Parathyroid adenoma (tissue), 2 donors: ENCODE measurements around the gene C11orf24.

ENCODE experiments used
- H2AFZ ChIP-seq: fragments of 300-600 bp; sonication (generic); one replicate; pipeline ENCODE4 v1.7.0; 2017; ENCODE audit warnings: antibody characterized with exemption, mild to moderate bottlenecking
- H3K27ac ChIP-seq: fragments of 300-600 bp; sonication (generic); one replicate; pipeline ENCODE4 v1.7.0; 2017
- H3K27me3 ChIP-seq: fragments of 300-600 bp; sonication (generic); one replicate; pipeline ENCODE4 v1.7.0; 2017; ENCODE audit warnings: low read length; ENCODE audit not compliant: control insufficient read depth, insufficient read depth
- H3K36me3 ChIP-seq: fragments of 300-600 bp; sonication (generic); one replicate; pipeline ENCODE4 v1.7.0; 2017; ENCODE audit warnings: low read length; ENCODE audit not compliant: control insufficient read depth, insufficient read depth
- H3K4me1 ChIP-seq: fragments of 300-600 bp; sonication (generic); one replicate; pipeline ENCODE4 v1.7.0; 2017; ENCODE audit warnings: control low read depth
- H3K4me2 ChIP-seq: fragments of 300-600 bp; sonication (generic); one replicate; pipeline ENCODE4 v1.7.0; 2017; ENCODE audit warnings: low read length
- H3K4me3 ChIP-seq: fragments of 300-600 bp; sonication (generic); one replicate; pipeline ENCODE4 v1.7.0; 2017; ENCODE audit warnings: low read depth, low read length
- H3K79me2 ChIP-seq: fragments of 300-600 bp; sonication (generic); one replicate; pipeline ENCODE4 v1.7.0; 2017; ENCODE audit warnings: control low read depth
- H3K9ac ChIP-seq: fragments of 300-600 bp; sonication (generic); one replicate; pipeline ENCODE4 v1.7.0; 2017; ENCODE audit warnings: mild to moderate bottlenecking
- H3K9me3 ChIP-seq: fragments of 300-600 bp; sonication (generic); one replicate; pipeline ENCODE4 v1.7.0; 2017; ENCODE audit warnings: low read length; ENCODE audit not compliant: control insufficient read depth
- TF ChIP-seq, protein P1 (sequence below): fragments of 300-600 bp; sonication (generic); IDR thresholded peaks from one replicate; pipeline ENCODE4 v1.7.0; 2017; ENCODE audit warnings: antibody characterized with exemption, mild to moderate bottlenecking
- donor health status: primary hyperparathyroidism.

The C11orf24 gene

DNA sequence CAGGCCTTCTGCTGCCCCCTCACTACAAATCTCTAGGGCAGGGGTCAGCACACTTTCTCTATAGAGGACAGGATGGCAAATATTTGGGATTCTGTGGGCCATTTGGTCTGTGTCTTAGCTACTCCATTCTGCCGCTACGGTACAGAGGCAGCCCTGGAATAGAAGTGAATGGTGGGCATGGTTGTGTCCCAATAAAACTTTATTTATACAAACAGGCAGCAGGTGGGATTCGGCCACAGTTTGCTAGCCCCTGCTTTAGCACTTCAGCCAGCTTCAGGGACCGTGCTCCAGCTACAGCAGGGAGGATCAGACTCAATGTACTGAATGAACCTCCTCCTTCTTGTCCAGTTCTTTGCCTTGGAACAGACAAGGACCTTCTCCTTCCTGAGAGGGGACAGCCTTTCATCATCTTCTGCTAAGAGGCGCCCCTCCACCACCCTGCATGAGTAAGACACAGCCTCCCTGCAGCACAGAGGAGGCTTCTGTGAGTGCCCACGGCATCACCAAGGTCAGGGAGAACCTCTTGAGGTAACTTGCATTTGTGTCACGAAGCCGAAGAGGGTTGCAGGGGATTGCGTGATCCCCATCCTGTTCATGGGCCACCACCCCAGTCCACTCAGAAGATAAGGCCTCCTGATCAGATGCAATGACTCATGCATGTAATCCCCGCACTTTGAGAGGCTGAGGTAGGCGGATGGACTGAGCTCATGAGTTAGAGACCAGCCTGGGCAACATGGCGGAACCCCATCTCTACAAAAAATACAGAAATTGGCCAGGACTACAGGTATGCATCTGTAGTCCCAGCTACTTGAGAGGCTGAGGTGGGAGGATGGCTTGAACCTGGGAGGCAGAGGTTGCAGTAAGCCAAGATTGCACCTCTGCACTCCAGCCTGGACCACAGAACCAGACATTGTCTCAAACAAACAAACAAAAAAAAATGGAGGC is 4.6 kb downstream of the C11orf24 start:
- no peak overlapping the region for H3K4me3 ChIP-seq
- H3K27ac ChIP-seq, result no peak overlapping the region
- TF ChIP-seq, protein P1, sequence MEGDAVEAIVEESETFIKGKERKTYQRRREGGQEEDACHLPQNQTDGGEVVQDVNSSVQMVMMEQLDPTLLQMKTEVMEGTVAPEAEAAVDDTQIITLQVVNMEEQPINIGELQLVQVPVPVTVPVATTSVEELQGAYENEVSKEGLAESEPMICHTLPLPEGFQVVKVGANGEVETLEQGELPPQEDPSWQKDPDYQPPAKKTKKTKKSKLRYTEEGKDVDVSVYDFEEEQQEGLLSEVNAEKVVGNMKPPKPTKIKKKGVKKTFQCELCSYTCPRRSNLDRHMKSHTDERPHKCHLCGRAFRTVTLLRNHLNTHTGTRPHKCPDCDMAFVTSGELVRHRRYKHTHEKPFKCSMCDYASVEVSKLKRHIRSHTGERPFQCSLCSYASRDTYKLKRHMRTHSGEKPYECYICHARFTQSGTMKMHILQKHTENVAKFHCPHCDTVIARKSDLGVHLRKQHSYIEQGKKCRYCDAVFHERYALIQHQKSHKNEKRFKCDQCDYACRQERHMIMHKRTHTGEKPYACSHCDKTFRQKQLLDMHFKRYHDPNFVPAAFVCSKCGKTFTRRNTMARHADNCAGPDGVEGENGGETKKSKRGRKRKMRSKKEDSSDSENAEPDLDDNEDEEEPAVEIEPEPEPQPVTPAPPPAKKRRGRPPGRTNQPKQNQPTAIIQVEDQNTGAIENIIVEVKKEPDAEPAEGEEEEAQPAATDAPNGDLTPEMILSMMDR, result no peak
- no peaks in the 10 kb centered on the region for H3K27me3 ChIP-seq
- H3K36me3 ChIP-seq, result no peaks in the 10 kb centered on the region
- no peaks in the 10 kb centered on the region for H3K79me2 ChIP-seq
- H2AFZ ChIP-seq, result no peak overlapping the region
- no peak overlapping the region for H3K9ac ChIP-seq
- H3K9me3 ChIP-seq, result no peaks in the 10 kb centered on the region
- H3K4me1 ChIP-seq, result no peaks in the 10 kb centered on the region
- H3K4me2 ChIP-seq, result no peak overlapping the region

DNA sequence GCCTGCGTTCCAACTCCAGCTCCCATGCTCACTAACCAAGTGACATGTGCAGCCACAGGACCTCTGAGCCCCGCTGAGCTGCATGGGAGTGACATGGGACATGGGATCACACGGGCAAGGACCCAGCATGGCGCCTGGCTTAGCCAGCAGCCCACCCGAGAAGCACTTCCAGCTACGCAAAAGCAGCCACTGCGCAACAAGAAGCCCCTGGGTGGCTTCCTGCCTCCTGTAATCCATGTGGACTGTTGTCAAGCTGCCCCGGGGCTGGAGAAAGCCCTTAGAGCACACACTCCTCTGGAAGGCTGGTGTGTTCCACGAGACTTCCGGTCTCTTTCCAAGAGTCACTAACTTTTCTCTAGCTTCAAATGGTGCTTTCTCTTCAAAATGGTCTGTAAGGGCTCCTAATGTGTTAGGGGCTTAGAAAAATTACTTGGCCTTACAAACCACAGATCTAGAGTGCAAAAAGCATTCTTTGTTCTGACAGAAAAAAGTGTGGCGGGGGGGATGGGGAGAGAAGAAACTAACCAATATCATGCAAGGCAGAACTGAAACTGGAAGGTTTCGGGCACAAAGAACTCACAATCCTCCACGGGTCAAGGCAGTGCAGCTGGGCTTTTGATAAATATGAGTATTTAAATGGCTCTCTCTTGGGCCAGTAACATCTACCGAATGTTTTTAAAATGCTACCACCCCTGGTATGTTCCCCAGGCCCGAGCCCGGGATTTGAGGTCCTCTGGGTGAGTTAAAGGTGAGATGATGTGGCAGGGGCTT is 5.5 kb downstream of the C11orf24 start:
- TF ChIP-seq, protein P1, result no peak
- H3K79me2 ChIP-seq, result no peaks in the 10 kb centered on the region
- no peak overlapping the region for H3K4me2 ChIP-seq
- no peak overlapping the region for H3K9ac ChIP-seq
- H3K36me3 ChIP-seq, result no peaks in the 10 kb centered on the region
- H3K4me1 ChIP-seq, result no peaks in the 10 kb centered on the region
- H3K27me3 ChIP-seq, result no peaks in the 10 kb centered on the region
- H3K9me3 ChIP-seq, result no peaks in the 10 kb centered on the region
- H2AFZ ChIP-seq, result no peak overlapping the region
- no peak overlapping the region for H3K27ac ChIP-seq
- no peak overlapping the region for H3K4me3 ChIP-seq

DNA sequence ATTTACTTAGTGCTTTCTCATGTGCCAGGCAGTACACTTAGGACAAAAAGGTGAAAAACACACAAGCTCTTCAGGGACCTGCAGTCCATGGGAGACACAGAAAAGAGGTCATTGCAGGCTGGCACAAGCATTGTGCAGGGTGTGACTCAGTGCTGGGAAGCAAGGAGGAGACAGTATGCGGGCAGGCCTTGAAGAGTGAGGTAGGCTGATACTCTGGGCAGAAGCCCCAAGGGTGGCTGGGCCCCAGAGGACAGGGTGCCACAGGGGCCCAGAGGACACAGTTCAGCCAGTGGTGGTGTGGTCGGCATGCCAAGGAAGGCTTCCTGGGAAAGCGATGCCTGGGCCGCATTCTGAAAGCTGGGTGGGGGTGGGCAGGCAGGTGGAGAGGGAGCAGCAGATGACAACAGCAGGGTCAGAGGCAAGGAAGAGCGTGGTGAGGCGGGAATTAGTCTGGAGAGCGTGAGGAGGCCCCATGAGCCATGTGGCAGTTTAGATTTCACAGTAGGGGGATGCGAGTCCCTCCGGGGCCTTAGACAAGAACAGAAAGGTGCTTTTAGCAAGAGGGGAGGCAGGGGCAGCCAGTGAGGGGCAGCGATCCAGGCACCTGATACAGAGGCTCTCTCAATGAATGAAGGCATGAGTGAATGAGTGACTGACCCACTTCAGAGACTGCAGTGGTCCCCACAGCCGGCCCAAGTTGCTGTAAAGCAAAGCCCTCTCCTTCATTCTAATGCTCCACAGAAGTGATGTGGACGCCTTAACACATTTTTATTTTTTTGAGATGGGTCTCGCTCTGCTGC is 6.8 kb downstream of the C11orf24 start:
- Histone ChIP-seq H3K36me3 (no peaks in the 10 kb centered on the region), H3K4me3 (no peak overlapping the region), H3K4me2 (no peak overlapping the region), H2AFZ (no peak overlapping the region), H3K9ac (no peak overlapping the region), H3K27me3 (no peaks in the 10 kb centered on the region), H3K79me2 (no peaks in the 10 kb centered on the region), H3K4me1 (no peaks in the 10 kb centered on the region), H3K27ac (no peak overlapping the region), H3K9me3 (no peaks in the 10 kb centered on the region)
- TF ChIP-seq, protein P1, result no peak

DNA sequence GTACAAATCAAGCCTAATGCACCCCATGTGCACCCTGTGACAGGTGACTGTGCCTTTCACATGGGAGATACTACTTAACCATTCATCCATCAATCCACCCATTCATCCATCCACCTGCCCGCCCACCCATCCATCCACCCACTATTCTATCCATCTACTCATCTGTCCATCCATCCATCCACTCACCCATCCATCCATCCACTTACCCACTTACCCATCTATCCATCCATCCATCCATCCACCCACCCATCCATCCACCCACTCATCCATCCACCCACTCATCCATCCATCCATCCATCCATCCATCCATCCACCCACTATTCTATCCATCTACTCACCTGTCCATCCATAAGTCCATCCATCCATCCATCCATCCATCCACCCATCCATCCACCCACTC is 7.5 kb downstream of the C11orf24 start:
- Histone ChIP-seq H3K36me3 (no peaks in the 10 kb centered on the region), H3K9me3 (no peaks in the 10 kb centered on the region), H3K4me2 (no peak overlapping the region), H3K4me3 (no peak overlapping the region), H2AFZ (no peak overlapping the region), H3K4me1 (no peaks in the 10 kb centered on the region), H3K79me2 (no peaks in the 10 kb centered on the region), H3K27me3 (no peaks in the 10 kb centered on the region), H3K27ac (no peak overlapping the region), H3K9ac (no peak overlapping the region)
- TF ChIP-seq, protein P1, result no peak
